ENCODE measurements around the gene OBP2A.

DNA sequence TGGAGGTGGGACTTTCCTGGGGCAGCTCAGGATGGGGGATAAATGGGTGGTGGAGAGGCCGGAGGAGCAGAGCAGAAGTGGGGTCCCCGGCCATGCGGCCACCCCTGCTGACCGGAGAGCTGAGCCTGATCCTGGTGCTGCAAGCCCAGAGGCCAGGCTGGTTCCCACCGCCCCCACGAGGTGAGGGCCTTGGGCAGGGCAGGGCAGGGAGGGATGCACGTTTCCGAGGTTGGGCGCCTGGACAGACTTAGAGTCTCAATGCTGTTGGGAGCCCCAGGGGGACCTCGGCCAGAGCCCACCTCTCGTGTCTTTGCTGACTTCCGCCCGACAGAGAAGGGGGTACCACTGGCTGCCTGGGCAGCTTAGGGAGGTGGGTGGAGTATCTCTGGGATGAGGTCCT, 5.5 kb downstream of the OBP2A start:
- TF ChIP-seq CTCF (IDR thresholded peaks at IDR 0.05) (no peak), EZH2 (IDR thresholded peaks at IDR 0.05; ENCODE audit: borderline replicate concordance, insufficient read depth, low read depth, low read length, poor library complexity, severe bottlenecking) (no peak)
